ENCODE data around the gene KBTBD6. TPM values are rescaled to one million over a fixed set of nuclear protein-coding genes. Genes with fewer than 3 reads are reported as not detected.
A peak's percentile ranks its signal among the peaks of the same experiment; 100 is the strongest.
"Not testable (repeated sequence)": the region's sequence is repeated elsewhere in the genome, so short reads cannot be mapped to it uniquely, and the experiment has no call there.

The KBTBD6 gene
- 1 to 10 TPM; 4.1 to 7.1 TPM for total RNA-seq

- ATAC-seq (ENCODE audit: insufficient number of reproducible peaks, low FRiP score, low read depth) (peak; percentile 96), DNase-seq (ENCODE audit: low spot score) (peak; percentile 87)
- no peaks in the 10 kb centered on the region for H3K9me3 ChIP-seq
- no peak for TF ChIP-seq CTCF (IDR thresholded peaks at IDR 0.05)
- H3K4me3 ChIP-seq: peak within 1 kb of the TSS; percentile 84
- no peaks in the 10 kb centered on the region for H3K27me3 ChIP-seq (replicated peaks; ENCODE audit: insufficient read depth)
- peak within 1 kb of the TSS; percentile 71 to 80 for H3K27ac ChIP-seq
- H3K36me3 ChIP-seq: no peaks in the 10 kb centered on the region
- H3K4me1 ChIP-seq (ENCODE audit: control insufficient read depth in 1 of 2, low read depth in 2 of 2): peaks cover 16 to 46% of the 10 kb centered on the region in 2 donors
Observed at GRCh38 chr13:41132512-41133152, at the start of gene KBTBD6. TSS of gene KBTBD6 (minus strand) at chr13:41132802. CDS start at chr13:41132511, 291 bp downstream.

- DNase-seq (ENCODE audit: low spot score): no peak
- TF ChIP-seq CTCF (IDR thresholded peaks at IDR 0.05): no peak
- Histone ChIP-seq H3K4me3 (no peak overlapping the region), H3K36me3 (no peaks in the 10 kb centered on the region), H3K27me3 (replicated peaks; ENCODE audit: insufficient read depth) (no peaks in the 10 kb centered on the region), H3K27ac (no peak overlapping the region), H3K4me1 (ENCODE audit: control insufficient read depth in 1 of 2, low read depth in 2 of 2) (no peaks in the 10 kb centered on the region), H3K9me3 (no peaks in the 10 kb centered on the region)
- no peak for ATAC-seq (ENCODE audit: insufficient number of reproducible peaks, low FRiP score, low read depth)
Observed at GRCh38 chr13:41182231-41182630, 49.6 kb upstream of the KBTBD6 start.

- H3K27me3 ChIP-seq (replicated peaks; ENCODE audit: insufficient read depth): no peaks in the 10 kb centered on the region
- no peak for TF ChIP-seq CTCF (IDR thresholded peaks at IDR 0.05)
- peaks cover 3% of the 10 kb centered on the region for H3K9me3 ChIP-seq
- H3K4me1 ChIP-seq (ENCODE audit: control insufficient read depth in 1 of 2, low read depth in 2 of 2): no peaks in the 10 kb centered on the region
- H3K27ac ChIP-seq: no peak overlapping the region
- no peak for DNase-seq (ENCODE audit: low spot score)
- H3K36me3 ChIP-seq: no peaks in the 10 kb centered on the region
- no peak overlapping the region for H3K4me3 ChIP-seq
- ATAC-seq (ENCODE audit: insufficient number of reproducible peaks, low FRiP score, low read depth): no peak
Observed at GRCh38 chr13:41179593-41180250, 47.1 kb upstream of the KBTBD6 start.

GRCh38 chr13:41178040-41178439 is 45.4 kb upstream of the KBTBD6 start:
- Histone ChIP-seq H3K36me3 (no peaks in the 10 kb centered on the region), H3K27me3 (replicated peaks; ENCODE audit: insufficient read depth) (no peaks in the 10 kb centered on the region), H3K4me1 (ENCODE audit: control insufficient read depth in 1 of 2, low read depth in 2 of 2) (no peaks in the 10 kb centered on the region), H3K27ac (no peak overlapping the region), H3K4me3 (no peak overlapping the region), H3K9me3 (peaks cover 3% of the 10 kb centered on the region)
- TF ChIP-seq CTCF (IDR thresholded peaks at IDR 0.05): no peak
- ATAC-seq (ENCODE audit: insufficient number of reproducible peaks, low FRiP score, low read depth) (no peak), DNase-seq (ENCODE audit: low spot score) (no peak)

GRCh38 chr13:41177616-41178015 is 45.0 kb upstream of the KBTBD6 start:
- Histone ChIP-seq H3K4me1 (ENCODE audit: control insufficient read depth in 1 of 2, low read depth in 2 of 2) (no peaks in the 10 kb centered on the region), H3K27me3 (replicated peaks; ENCODE audit: insufficient read depth) (no peaks in the 10 kb centered on the region), H3K9me3 (peaks cover 3% of the 10 kb centered on the region), H3K4me3 (no peak overlapping the region), H3K27ac (no peak overlapping the region), H3K36me3 (no peaks in the 10 kb centered on the region)
- DNase-seq (ENCODE audit: low spot score): no peak
- ATAC-seq (ENCODE audit: insufficient number of reproducible peaks, low FRiP score, low read depth): no peak
- no peak for TF ChIP-seq CTCF (IDR thresholded peaks at IDR 0.05)

GRCh38 chr13:41175576-41175975 is 43.0 kb upstream of the KBTBD6 start:
- H3K27me3 ChIP-seq (replicated peaks; ENCODE audit: insufficient read depth); H3K27ac ChIP-seq; DNase-seq (ENCODE audit: low spot score); H3K9me3 ChIP-seq; H3K4me3 ChIP-seq; ATAC-seq (ENCODE audit: insufficient number of reproducible peaks, low FRiP score, low read depth); H3K36me3 ChIP-seq; H3K4me1 ChIP-seq (ENCODE audit: control insufficient read depth in 1 of 2, low read depth in 2 of 2): not testable (repeated sequence)

All from thoracic aorta (tissue), 2 donors.